ENCODE data around the gene DEDD2.

DNA sequence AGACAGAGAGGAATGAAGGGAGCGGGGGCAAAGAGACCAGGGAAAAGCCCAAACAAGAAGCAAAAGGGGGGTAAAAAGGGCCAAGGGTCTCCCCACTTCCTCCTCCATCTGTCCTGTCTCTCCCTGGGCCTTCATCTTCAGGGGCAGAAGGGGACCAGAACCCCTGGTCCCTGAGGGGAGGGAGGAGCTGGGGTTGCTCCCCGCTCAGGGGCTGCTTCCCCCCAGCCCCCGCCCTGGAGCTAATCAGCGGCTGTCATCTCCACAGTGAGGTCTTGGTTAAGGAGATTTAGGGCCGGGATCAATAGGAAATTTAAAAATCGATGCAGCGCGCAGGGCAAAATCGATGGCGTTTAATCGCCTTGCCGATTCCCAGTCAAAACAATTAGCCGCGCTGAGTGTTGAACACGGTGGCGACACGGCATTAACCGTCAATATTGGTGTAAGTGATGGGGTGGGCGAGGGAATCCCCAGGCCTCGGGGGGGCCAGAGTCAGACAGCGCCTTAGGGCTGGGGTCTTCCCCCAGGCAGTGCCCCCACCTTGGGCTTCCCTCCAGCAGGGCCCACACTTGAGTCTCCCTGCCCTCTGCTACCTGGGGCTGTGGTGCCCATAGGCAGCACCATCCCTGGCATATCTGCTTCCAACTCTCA is 55.7 kb downstream of the DEDD2 start:
- TF ChIP-seq EZH2phosphoT487 (IDR thresholded peaks at IDR 0.05; ENCODE audit: borderline replicate concordance), result no peak
- TF ChIP-seq, protein P1, sequence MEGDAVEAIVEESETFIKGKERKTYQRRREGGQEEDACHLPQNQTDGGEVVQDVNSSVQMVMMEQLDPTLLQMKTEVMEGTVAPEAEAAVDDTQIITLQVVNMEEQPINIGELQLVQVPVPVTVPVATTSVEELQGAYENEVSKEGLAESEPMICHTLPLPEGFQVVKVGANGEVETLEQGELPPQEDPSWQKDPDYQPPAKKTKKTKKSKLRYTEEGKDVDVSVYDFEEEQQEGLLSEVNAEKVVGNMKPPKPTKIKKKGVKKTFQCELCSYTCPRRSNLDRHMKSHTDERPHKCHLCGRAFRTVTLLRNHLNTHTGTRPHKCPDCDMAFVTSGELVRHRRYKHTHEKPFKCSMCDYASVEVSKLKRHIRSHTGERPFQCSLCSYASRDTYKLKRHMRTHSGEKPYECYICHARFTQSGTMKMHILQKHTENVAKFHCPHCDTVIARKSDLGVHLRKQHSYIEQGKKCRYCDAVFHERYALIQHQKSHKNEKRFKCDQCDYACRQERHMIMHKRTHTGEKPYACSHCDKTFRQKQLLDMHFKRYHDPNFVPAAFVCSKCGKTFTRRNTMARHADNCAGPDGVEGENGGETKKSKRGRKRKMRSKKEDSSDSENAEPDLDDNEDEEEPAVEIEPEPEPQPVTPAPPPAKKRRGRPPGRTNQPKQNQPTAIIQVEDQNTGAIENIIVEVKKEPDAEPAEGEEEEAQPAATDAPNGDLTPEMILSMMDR (conservative IDR thresholded peaks at IDR 0.05; ENCODE audit: low read length), result no peak

Data from Loucy (cell line).